Measurements from ENCODE around the gene PTCHD1.

PTCHD1 gene

GRCh38 chrX:23334848-23335599 is at the start of gene PTCHD1:
PTCHD1 (plus strand) TSS chrX:23334849; CDS start chrX:23334876, 27 bp downstream.
- Histone ChIP-seq H3K9ac (ENCODE audit: insufficient read length, low read depth) (peak within 1 kb of the TSS; percentile 74), H3K27me3 (ENCODE audit: insufficient read depth, insufficient read length) (peaks cover 57% of the 10 kb centered on the region), H3K9me3 (ENCODE audit: insufficient read depth, low read length) (no peaks in the 10 kb centered on the region), H3K4me3 (ENCODE audit: insufficient read length, low read depth) (peak within 1 kb of the TSS; percentile 66), H3K36me3 (ENCODE audit: insufficient read depth, insufficient read length, low read length) (no peaks in the 10 kb centered on the region), H3K4me1 (ENCODE audit: insufficient read depth, insufficient read length) (peaks cover 2% of the 10 kb centered on the region)
- TF ChIP-seq YY1 (IDR thresholded peaks at IDR 0.05; ENCODE audit: insufficient read depth, insufficient read length), result no peak
- no peak for TF ChIP-seq ZNF274 (IDR thresholded peaks at IDR 0.05; ENCODE audit: low read depth, low read length)
- TF ChIP-seq SUZ12 (IDR thresholded peaks at IDR 0.05; ENCODE audit: extremely low read depth, insufficient read depth, insufficient read length), result no peak
- no peak for DNase-seq (ENCODE audit: low read depth, low spot score)

- H3K4me3 ChIP-seq (ENCODE audit: insufficient read length, low read depth), result no peak overlapping the region
- H3K27me3 ChIP-seq (ENCODE audit: insufficient read depth, insufficient read length), result no peaks in the 10 kb centered on the region
- no peaks in the 10 kb centered on the region for H3K4me1 ChIP-seq (ENCODE audit: insufficient read depth, insufficient read length)
- DNase-seq (ENCODE audit: low read depth, low spot score), result no peak
- H3K9ac ChIP-seq (ENCODE audit: insufficient read length, low read depth), result no peak overlapping the region
- no peaks in the 10 kb centered on the region for H3K36me3 ChIP-seq (ENCODE audit: insufficient read depth, insufficient read length, low read length)
- TF ChIP-seq ZNF274 (IDR thresholded peaks at IDR 0.05; ENCODE audit: low read depth, low read length), result no peak
- TF ChIP-seq YY1 (IDR thresholded peaks at IDR 0.05; ENCODE audit: insufficient read depth, insufficient read length), result no peak
- no peak for TF ChIP-seq SUZ12 (IDR thresholded peaks at IDR 0.05; ENCODE audit: extremely low read depth, insufficient read depth, insufficient read length)
- H3K9me3 ChIP-seq (ENCODE audit: insufficient read depth, low read length), result no peaks in the 10 kb centered on the region
These were observed 47.9 kb upstream of the PTCHD1 start for GRCh38 chrX:23286731-23287130.

- DNase-seq (ENCODE audit: low read depth, low spot score), result no peak
- no peaks in the 10 kb centered on the region for H3K9me3 ChIP-seq (ENCODE audit: insufficient read depth, low read length)
- H3K27me3 ChIP-seq (ENCODE audit: insufficient read depth, insufficient read length), result no peaks in the 10 kb centered on the region
- no peak overlapping the region for H3K4me3 ChIP-seq (ENCODE audit: insufficient read length, low read depth)
- no peaks in the 10 kb centered on the region for H3K36me3 ChIP-seq (ENCODE audit: insufficient read depth, insufficient read length, low read length)
- H3K9ac ChIP-seq (ENCODE audit: insufficient read length, low read depth), result no peak overlapping the region
- no peak for TF ChIP-seq SUZ12 (IDR thresholded peaks at IDR 0.05; ENCODE audit: extremely low read depth, insufficient read depth, insufficient read length)
- no peak for TF ChIP-seq YY1 (IDR thresholded peaks at IDR 0.05; ENCODE audit: insufficient read depth, insufficient read length)
- no peak for TF ChIP-seq ZNF274 (IDR thresholded peaks at IDR 0.05; ENCODE audit: low read depth, low read length)
- no peaks in the 10 kb centered on the region for H3K4me1 ChIP-seq (ENCODE audit: insufficient read depth, insufficient read length)
These were observed 47.4 kb upstream of the PTCHD1 start for GRCh38 chrX:23287191-23287725.

GRCh38 chrX:23292354-23292987 is 42.2 kb upstream of the PTCHD1 start:
- no peaks in the 10 kb centered on the region for H3K27me3 ChIP-seq (ENCODE audit: insufficient read depth, insufficient read length)
- DNase-seq (ENCODE audit: low read depth, low spot score), result no peak
- no peaks in the 10 kb centered on the region for H3K36me3 ChIP-seq (ENCODE audit: insufficient read depth, insufficient read length, low read length)
- H3K4me1 ChIP-seq (ENCODE audit: insufficient read depth, insufficient read length), result peaks cover 5% of the 10 kb centered on the region
- H3K4me3 ChIP-seq (ENCODE audit: insufficient read length, low read depth), result no peak overlapping the region
- no peak overlapping the region for H3K9ac ChIP-seq (ENCODE audit: insufficient read length, low read depth)
- TF ChIP-seq SUZ12 (IDR thresholded peaks at IDR 0.05; ENCODE audit: extremely low read depth, insufficient read depth, insufficient read length) (no peak), YY1 (IDR thresholded peaks at IDR 0.05; ENCODE audit: insufficient read depth, insufficient read length) (no peak), ZNF274 (IDR thresholded peaks at IDR 0.05; ENCODE audit: low read depth, low read length) (no peak)
- H3K9me3 ChIP-seq (ENCODE audit: insufficient read depth, low read length), result no peaks in the 10 kb centered on the region

GRCh38 chrX:23292988-23293651 is 41.5 kb upstream of the PTCHD1 start:
- H3K9ac ChIP-seq (ENCODE audit: insufficient read length, low read depth), result no peak overlapping the region
- no peaks in the 10 kb centered on the region for H3K9me3 ChIP-seq (ENCODE audit: insufficient read depth, low read length)
- no peaks in the 10 kb centered on the region for H3K36me3 ChIP-seq (ENCODE audit: insufficient read depth, insufficient read length, low read length)
- H3K4me1 ChIP-seq (ENCODE audit: insufficient read depth, insufficient read length), result peaks cover 5% of the 10 kb centered on the region
- TF ChIP-seq YY1 (IDR thresholded peaks at IDR 0.05; ENCODE audit: insufficient read depth, insufficient read length) (no peak), ZNF274 (IDR thresholded peaks at IDR 0.05; ENCODE audit: low read depth, low read length) (no peak), SUZ12 (IDR thresholded peaks at IDR 0.05; ENCODE audit: extremely low read depth, insufficient read depth, insufficient read length) (no peak)
- H3K27me3 ChIP-seq (ENCODE audit: insufficient read depth, insufficient read length), result no peaks in the 10 kb centered on the region
- no peak for DNase-seq (ENCODE audit: low read depth, low spot score)
- H3K4me3 ChIP-seq (ENCODE audit: insufficient read length, low read depth), result no peak overlapping the region

GRCh38 chrX:23304881-23305280 is 29.8 kb upstream of the PTCHD1 start:
- H3K27me3 ChIP-seq (ENCODE audit: insufficient read depth, insufficient read length), result no peaks in the 10 kb centered on the region
- H3K4me3 ChIP-seq (ENCODE audit: insufficient read length, low read depth), result no peak overlapping the region
- H3K4me1 ChIP-seq (ENCODE audit: insufficient read depth, insufficient read length), result no peaks in the 10 kb centered on the region
- no peak for TF ChIP-seq YY1 (IDR thresholded peaks at IDR 0.05; ENCODE audit: insufficient read depth, insufficient read length)
- H3K9ac ChIP-seq (ENCODE audit: insufficient read length, low read depth), result no peak overlapping the region
- H3K9me3 ChIP-seq (ENCODE audit: insufficient read depth, low read length), result no peaks in the 10 kb centered on the region
- no peaks in the 10 kb centered on the region for H3K36me3 ChIP-seq (ENCODE audit: insufficient read depth, insufficient read length, low read length)
- DNase-seq (ENCODE audit: low read depth, low spot score), result no peak

- DNase-seq (ENCODE audit: low read depth, low spot score), result no peak
- H3K4me1 ChIP-seq (ENCODE audit: insufficient read depth, insufficient read length), result no peaks in the 10 kb centered on the region
- H3K36me3 ChIP-seq (ENCODE audit: insufficient read depth, insufficient read length, low read length), result no peaks in the 10 kb centered on the region
- TF ChIP-seq SUZ12 (IDR thresholded peaks at IDR 0.05; ENCODE audit: extremely low read depth, insufficient read depth, insufficient read length) (no peak), ZNF274 (IDR thresholded peaks at IDR 0.05; ENCODE audit: low read depth, low read length) (no peak), YY1 (IDR thresholded peaks at IDR 0.05; ENCODE audit: insufficient read depth, insufficient read length) (no peak)
- no peaks in the 10 kb centered on the region for H3K27me3 ChIP-seq (ENCODE audit: insufficient read depth, insufficient read length)
- no peak overlapping the region for H3K4me3 ChIP-seq (ENCODE audit: insufficient read length, low read depth)
- no peaks in the 10 kb centered on the region for H3K9me3 ChIP-seq (ENCODE audit: insufficient read depth, low read length)
- H3K9ac ChIP-seq (ENCODE audit: insufficient read length, low read depth), result no peak overlapping the region
These were observed 22.9 kb upstream of the PTCHD1 start for GRCh38 chrX:23311731-23312130.
